HEK293T (cell line): ENCODE measurements around the gene TDRD1.

Experiments used
- CTCF ChIA-PET: fragments of 350-600 bp; formaldehyde crosslinking; extraction: SDS; loops from one replicate; lab custom pipeline; 2021; ENCODE audit warnings: antibody characterized with exemption, inconsistent platforms; lab: Yijun Ruan, JAX
- POLR2A ChIA-PET: fragments of 350-600 bp; formaldehyde crosslinking; extraction: SDS; loops from one replicate; lab custom pipeline; 2020; ENCODE audit warnings: antibody characterized with exemption, inconsistent platforms; lab: Yijun Ruan, JAX
- DNase-seq: peaks from one replicate; pipeline ENCODE4 v3.0.0; 2012; ENCODE audit warnings: mixed read lengths; ENCODE audit errors: extremely low spot score
- ARNT ChIP-seq: fragments of 450-650 bp; IDR thresholded peaks from 2 replicates; pipeline ENCODE4 v1.6.1; 2017; ENCODE audit warnings: mild to moderate bottlenecking
- BHLHE40 ChIP-seq: fragments of 450-650 bp; IDR thresholded peaks from 2 replicates; pipeline ENCODE4 v1.6.1; 2016; ENCODE audit warnings: mild to moderate bottlenecking, moderate library complexity, borderline replicate concordance
- CTBP1 ChIP-seq: fragments of 450-650 bp; IDR thresholded peaks from 2 replicates; pipeline ENCODE4 v1.6.1; 2016; ENCODE audit warnings: borderline replicate concordance
- ELF4 ChIP-seq: fragments of 450-650 bp; IDR thresholded peaks from 2 replicates; pipeline ENCODE4 v1.6.1; 2017; ENCODE audit warnings: antibody characterized with exemption
- FOXA1 ChIP-seq: fragments of 450-650 bp; IDR thresholded peaks from 2 replicates; pipeline ENCODE4 v1.6.1; 2016; ENCODE audit warnings: mild to moderate bottlenecking
- FOXK2 ChIP-seq: fragments of 450-650 bp; IDR thresholded peaks from 2 replicates; pipeline ENCODE4 v1.6.1; 2016; ENCODE audit warnings: mild to moderate bottlenecking
- FOXM1 ChIP-seq: fragments of 450-650 bp; IDR thresholded peaks from 2 replicates; pipeline ENCODE4 v1.6.1; 2017; ENCODE audit warnings: mild to moderate bottlenecking, borderline replicate concordance
- HDGF ChIP-seq: fragments of 450-650 bp; IDR thresholded peaks from 2 replicates; pipeline ENCODE4 v1.6.1; 2017; ENCODE audit warnings: antibody characterized with exemption, borderline replicate concordance
- L3MBTL2 ChIP-seq: fragments of 450-650 bp; conservative IDR thresholded peaks from 2 replicates; pipeline ENCODE4 v1.6.1; 2016; ENCODE audit warnings: mild to moderate bottlenecking
- LEF1 ChIP-seq: fragments of 450-650 bp; IDR thresholded peaks from 2 replicates; pipeline ENCODE4 v1.6.1; 2017; ENCODE audit warnings: mild to moderate bottlenecking, borderline replicate concordance
- NFRKB ChIP-seq: fragments of 450-650 bp; IDR thresholded peaks from 2 replicates; pipeline ENCODE4 v1.6.1; 2016; ENCODE audit warnings: mild to moderate bottlenecking, moderate library complexity
- PKNOX1 ChIP-seq: fragments of 450-650 bp; IDR thresholded peaks from 2 replicates; pipeline ENCODE4 v1.6.1; 2016
- SP1 ChIP-seq: fragments of 450-650 bp; IDR thresholded peaks from 2 replicates; pipeline ENCODE4 v1.6.1; 2017
- SUZ12 ChIP-seq: fragments of 450-650 bp; IDR thresholded peaks from 2 replicates; pipeline ENCODE4 v1.6.1; 2016; ENCODE audit warnings: mild to moderate bottlenecking
- TARDBP ChIP-seq: fragments of 450-650 bp; IDR thresholded peaks from 2 replicates; pipeline ENCODE4 v1.6.1; 2016
- ZNF384 ChIP-seq: fragments of 450-650 bp; IDR thresholded peaks from 2 replicates; pipeline ENCODE4 v1.6.1; 2016

The TDRD1 gene

GRCh38 chr10:114252883-114253282 lies 73.7 kb downstream of the TDRD1 start:
- ChIA-PET CTCF (no interaction called here), POLR2A (no interaction called here)
- no peak for TF ChIP-seq PKNOX1
- TF ChIP-seq ARNT, result no peak
- no peak for TF ChIP-seq ZNF384
- TF ChIP-seq SP1, result no peak
- TF ChIP-seq L3MBTL2, result no peak
- TF ChIP-seq BHLHE40, result no peak
- TF ChIP-seq CTBP1, result no peak
- no peak for TF ChIP-seq FOXK2
- TF ChIP-seq HDGF, result no peak
- TF ChIP-seq FOXA1, result no peak
- DNase-seq, result no peak

DNA sequence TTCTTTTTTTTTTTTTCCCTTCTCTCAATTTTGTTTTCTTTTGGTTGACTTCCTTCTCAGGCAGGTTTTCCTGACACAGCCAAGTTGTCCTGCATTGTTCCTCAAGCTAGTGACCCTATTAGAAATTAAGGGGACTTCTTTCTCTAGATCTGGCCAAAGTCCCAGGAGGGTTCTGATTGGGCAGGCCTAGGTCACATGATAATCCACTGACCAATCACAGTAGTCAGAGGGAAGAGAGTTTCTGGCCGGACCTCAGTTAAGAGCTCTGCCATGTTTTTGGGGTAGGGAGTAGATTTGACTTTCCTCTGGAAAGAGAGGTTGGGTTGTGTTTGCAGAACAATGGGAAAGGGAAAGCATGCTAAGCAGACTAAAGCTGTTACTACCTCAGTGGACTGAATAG lies 76.1 kb downstream of the TDRD1 start:
- POLR2A ChIA-PET, result no interaction called here
- CTCF ChIA-PET, result no interaction called here
- no peak for DNase-seq
- TF ChIP-seq SUZ12 (no peak), LEF1 (no peak), FOXK2 (no peak), ZNF384 (no peak), SP1 (no peak), PKNOX1 (no peak), CTBP1 (no peak), ARNT (no peak), HDGF (no peak), TARDBP (no peak), BHLHE40 (no peak)

DNA sequence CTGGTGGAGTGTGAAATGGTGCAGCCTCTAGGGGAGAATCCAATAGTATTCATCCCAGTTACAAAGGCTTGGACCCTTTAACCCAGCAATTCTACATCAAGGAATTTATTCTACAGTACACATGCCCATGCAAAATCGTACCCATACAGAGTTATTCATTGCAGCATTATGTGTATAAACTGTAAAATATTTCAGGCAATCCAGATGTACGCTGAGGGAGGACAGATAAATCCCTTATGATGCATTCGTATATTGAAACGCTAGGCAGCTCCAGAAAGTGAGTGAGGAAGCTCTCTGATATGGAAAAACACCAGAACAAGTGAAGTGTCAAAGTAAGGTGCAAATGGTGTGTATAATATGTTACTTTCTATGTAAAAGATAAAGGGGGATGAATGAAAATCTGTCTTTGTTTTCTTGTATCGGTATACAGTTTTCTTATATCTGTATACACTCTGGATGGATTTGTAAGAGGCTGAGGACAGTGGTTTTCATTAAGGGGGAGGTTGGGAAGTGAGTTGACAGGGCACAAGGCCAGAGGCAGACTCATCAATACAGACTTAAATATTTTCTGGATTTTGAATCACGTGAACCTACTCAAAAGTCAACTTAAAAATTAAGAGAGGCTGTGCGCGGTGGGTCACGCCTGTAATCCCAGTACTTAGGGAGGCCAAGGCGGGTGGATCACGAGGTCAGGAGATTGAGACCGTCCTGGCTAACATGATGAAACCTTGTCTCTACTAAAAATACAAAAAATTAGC lies 77.0 kb downstream of the TDRD1 start:
- ChIA-PET POLR2A (no interaction called here), CTCF (interaction anchor here (0.7 kb wide), 1 partner anchor 25 kb away, joined by 6 read pairs; no protein-coding TSS in a partner anchor)
- no peak for TF ChIP-seq L3MBTL2
- TF ChIP-seq SUZ12, result no peak
- TF ChIP-seq LEF1, result no peak
- TF ChIP-seq PKNOX1, result no peak
- no peak for TF ChIP-seq FOXK2
- no peak for TF ChIP-seq CTBP1
- no peak for DNase-seq

- POLR2A ChIA-PET, result no interaction called here
- CTCF ChIA-PET, result interaction anchor here (0.7 kb wide), 1 partner anchor 24 kb away, joined by 6 read pairs; no protein-coding TSS in a partner anchor
- no peak for DNase-seq
- no peak for TF ChIP-seq NFRKB
These were observed 77.7 kb downstream of the TDRD1 start for GRCh38 chr10:114256822-114257221.

DNA sequence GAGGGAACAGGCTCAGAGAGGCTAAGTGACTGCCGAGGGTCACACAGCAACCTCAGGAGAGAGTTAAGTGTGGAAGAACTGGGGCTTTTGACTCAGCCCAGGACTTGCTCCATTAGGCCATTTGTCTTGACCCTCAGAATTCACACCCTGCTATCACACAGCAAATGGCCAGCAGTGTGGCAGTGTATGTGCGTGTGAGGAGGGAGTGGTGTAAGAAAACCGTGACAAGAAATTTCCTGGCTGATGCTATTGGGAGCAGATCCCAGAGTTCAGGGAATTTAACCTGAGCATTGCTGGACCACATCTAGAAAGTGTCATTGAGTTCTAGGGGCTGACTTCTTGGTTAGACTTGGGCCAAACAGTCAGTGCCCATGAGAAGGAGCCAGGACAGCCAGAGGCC lies 78.3 kb downstream of the TDRD1 start:
- POLR2A ChIA-PET, result no interaction called here
- CTCF ChIA-PET, result no interaction called here
- DNase-seq, result no peak

More for the DNA sequence above, 78.3 kb downstream of the TDRD1 start:
- TF ChIP-seq BHLHE40 (no peak), L3MBTL2 (no peak), ELF4 (no peak), LEF1 (no peak), HDGF (no peak), CTBP1 (no peak), ZNF384 (no peak), ARNT (no peak), PKNOX1 (no peak), FOXM1 (no peak), NFRKB (no peak), SUZ12 (no peak), FOXA1 (no peak), TARDBP (no peak), FOXK2 (no peak), SP1 (no peak)
